HS-5 (cell line): ENCODE results near the gene OPRD1.
"Not testable (repeated sequence)": the region's sequence is repeated elsewhere in the genome, so short reads cannot be mapped to it uniquely, and the experiment has no call there.

ENCODE experiments used
- DNase-seq: peaks from one replicate; pipeline ENCODE4 v3.0.0-alpha.2; 2012; ENCODE audit warnings: low read depth

Gene OPRD1

DNA sequence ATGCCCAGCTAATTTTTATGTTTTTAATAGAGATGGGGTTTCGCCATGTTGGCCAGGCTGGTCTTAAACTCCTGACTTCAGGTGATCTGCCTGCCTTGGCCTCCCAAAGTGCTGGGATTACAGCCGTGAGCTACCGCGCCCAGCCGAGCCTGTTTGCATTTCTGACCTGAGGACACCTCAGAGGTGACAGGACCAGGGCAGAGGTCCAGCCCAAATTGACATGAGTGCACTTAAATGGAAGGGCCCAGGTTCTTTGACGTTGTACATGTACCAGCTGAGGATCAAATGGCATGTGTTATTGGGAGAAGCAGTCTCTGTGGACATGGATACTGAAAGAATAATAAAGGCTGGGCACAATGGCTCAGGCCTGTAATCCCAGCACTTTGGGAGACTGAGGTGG lies 35.2 kb downstream of the OPRD1 start:
- not testable (repeated sequence) for DNase-seq

DNA sequence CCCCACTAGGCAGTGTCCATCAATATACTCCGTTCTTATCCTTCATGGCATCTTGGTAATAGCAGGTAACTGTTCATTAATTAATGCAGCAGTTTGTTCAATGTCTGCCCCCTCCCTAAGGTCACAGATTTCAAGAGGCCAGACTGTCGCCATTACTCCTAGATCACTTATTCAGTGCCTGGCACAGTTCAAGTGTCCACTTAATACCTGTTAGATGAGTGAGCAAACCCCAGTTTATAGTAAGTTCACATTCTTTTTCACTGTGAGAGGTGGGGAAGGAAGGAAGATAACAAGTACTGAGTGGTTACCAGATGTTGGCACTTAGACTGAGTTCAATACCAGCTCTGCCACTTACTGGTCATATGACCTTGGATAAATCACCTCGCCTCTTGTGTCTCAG lies 36.4 kb downstream of the OPRD1 start:
- no peak for DNase-seq

DNA sequence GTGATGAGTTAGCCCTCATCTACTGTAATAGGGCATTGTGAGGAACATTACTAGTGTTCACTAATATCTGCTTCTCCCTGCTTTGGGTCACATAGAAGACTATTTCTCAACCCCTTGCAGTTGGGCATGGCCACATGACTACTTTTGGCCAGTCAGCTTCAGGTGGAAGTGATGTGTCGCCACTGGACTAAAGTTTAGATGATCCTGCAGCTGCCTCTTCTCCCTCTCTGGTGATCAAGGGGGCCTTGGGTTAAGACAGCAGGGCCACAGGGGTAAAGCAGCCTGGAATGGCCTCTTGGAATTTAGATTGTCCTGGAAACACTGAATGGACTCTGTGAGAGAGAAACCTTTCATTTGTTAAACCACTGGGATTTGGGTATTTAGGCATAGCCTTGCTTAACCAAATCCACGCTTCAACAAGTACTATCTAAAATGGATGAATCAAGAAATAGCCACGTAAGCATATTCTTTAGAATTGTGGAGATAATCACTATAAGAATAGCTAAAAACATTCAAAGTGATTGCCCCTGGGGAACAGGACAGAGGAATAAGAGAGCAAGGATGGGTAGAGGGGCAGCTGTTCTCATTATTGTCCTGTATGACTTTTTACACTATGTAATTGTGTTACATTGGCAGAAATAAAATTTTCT lies 41.2 kb downstream of the OPRD1 start:
- no peak for DNase-seq

DNA sequence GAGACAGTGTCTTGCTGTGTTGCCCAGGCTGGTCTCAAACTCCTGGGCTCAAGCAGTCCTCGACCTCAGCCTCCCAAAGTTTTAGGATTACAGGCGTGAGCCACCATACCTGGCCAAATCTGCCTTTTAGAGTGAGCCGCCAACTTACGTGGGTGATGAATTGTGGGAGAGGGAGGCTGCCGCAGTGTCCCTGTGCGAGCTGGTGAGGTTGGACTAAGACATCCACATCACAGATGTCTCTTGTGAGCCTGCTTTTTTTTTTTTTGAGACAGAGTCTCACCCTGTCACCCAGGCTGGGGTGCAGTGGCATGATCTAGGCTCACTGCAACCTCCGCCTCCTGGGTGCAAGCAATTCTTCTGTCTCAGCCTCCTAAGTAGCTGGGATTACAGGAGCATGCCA lies 42.4 kb downstream of the OPRD1 start:
- not testable (repeated sequence) for DNase-seq

DNA sequence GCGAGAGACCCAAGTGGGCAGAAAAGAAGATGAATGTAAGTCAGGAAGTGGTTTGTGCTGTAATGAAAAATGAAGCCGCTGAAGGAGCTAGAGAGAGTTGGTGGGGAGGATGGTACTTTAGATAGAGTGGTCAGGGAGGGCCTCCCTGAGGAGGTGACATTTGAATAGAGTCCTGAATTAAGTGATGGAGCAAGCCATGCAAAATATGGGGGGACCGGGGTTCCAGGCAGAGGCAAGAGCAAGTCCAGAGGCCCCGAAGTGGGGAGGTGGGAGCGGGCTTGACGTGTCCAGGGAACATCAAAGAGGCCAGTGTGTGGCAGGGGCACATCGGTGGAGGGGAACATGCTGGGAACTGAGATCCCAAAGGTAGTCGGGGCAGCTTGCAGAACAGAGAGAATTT lies 43.1 kb downstream of the OPRD1 start:
- DNase-seq = no peak

DNA sequence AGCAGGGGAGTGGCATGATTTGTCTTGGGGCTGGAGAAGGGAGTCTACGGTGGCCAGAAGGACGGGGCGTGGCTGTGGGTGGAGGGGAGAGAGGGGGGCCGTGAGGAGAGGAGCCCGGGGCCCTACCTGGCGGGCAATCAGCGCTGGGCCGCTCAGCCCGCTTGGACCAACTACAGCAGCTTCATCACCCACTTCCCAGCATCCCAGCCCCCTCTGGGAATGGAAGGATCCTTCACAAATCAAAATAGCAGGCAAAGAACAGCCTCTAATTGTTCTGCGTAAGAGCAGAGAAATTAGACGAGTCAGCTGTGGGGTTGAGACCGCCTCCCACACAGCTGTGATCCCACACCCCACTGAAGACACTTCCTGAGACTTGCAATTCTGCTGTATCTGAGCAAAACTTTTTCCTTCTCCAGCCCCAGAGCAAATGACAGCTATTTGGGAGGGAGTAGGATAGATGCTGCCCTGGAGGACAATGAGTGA lies 43.5 kb downstream of the OPRD1 start:
- DNase-seq = no peak

DNA sequence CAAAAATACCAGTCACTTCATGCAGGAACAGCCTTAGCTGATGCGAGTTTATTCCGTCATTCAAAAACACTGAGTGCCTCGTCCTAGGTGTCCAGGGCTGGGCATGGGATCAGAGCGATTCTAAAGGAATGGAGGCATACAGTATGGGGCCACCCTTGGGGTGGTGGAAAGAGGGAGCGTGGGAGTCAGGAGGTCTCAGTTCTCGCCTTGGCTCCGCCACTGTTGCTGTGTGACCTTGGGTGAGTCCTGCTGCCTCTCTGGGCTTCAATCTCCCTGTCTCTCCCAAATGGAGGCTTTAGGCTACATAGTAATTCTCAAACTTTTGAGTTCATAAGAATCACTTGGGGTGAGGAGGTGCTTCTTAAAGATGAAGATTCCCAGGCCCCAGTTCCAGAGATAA lies 44.0 kb downstream of the OPRD1 start:
- no peak for DNase-seq

DNA sequence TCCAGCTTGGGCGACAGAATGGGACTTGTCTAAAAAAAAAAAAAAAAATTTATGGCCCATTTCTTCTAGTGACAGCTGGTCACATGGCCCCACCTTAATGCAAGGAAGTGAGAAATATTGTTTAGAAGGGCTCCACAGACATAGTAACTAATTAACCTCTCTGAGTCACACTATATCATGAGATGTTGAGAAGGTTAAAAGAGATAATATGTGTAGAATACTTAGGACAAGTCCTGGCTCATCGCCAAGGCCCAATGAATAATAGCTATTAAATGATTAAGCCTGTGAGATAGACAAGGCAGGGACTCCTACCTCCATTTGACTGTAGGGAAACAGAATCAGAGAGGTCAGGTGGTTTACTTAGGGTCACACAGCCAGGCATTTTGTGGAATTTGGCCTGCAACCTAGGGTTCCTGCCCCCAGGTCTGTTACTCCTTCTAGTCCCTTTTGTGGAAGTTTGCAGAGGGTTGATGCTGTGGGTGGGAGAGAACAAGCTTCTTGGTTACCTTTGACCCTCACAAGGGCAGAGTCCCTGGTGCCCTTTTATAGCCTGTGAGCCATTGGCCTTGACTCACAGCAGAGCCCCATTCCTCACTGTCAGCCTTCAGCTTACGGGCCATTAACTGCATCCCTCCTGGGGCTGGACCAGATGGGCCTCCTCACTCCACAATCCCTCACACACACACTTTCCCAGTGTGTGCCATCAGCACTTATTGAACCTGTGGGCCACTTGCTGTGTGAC lies 48.5 kb downstream of the OPRD1 start:
- DNase-seq = no peak

DNA sequence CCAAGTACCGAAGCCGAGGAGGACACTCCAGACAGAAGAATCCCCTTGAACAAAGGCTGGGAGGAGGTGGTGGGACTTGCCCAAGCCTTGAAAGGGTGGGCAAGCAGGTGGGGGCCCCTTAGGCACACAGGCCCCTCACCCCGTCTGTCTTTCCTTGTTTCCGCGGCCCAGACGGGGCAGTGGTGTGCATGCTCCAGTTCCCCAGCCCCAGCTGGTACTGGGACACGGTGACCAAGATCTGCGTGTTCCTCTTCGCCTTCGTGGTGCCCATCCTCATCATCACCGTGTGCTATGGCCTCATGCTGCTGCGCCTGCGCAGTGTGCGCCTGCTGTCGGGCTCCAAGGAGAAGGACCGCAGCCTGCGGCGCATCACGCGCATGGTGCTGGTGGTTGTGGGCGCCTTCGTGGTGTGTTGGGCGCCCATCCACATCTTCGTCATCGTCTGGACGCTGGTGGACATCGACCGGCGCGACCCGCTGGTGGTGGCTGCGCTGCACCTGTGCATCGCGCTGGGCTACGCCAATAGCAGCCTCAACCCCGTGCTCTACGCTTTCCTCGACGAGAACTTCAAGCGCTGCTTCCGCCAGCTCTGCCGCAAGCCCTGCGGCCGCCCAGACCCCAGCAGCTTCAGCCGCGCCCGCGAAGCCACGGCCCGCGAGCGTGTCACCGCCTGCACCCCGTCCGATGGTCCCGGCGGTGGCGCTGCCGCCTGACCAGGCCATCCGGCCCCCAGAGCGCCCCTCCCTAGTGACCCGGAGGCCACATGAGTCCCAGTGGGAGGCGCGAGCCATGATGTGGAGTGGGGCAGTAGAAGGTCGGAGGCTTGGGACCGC lies 50.8 kb downstream of the OPRD1 start:
- no peak for DNase-seq

DNA sequence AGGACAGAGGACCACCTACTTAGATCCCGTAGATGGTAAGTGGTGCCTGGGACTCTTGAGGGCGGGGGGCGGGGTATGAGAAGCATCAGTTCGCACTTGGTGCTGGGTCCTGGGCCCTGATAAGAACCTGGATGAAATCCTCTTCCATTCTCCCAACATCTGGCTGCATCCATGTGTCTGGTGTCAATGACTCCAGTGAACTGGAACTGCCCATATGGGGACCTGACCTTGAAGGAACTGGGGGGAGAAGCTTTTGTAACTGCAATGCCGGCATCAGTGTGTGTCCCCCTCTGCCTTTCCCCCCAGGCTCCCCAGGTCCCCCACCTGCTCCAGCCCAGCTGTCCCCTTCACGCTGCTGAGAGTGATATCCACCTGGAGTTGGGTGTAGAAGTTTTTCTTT lies 52.7 kb downstream of the OPRD1 start:
- no peak for DNase-seq

DNA sequence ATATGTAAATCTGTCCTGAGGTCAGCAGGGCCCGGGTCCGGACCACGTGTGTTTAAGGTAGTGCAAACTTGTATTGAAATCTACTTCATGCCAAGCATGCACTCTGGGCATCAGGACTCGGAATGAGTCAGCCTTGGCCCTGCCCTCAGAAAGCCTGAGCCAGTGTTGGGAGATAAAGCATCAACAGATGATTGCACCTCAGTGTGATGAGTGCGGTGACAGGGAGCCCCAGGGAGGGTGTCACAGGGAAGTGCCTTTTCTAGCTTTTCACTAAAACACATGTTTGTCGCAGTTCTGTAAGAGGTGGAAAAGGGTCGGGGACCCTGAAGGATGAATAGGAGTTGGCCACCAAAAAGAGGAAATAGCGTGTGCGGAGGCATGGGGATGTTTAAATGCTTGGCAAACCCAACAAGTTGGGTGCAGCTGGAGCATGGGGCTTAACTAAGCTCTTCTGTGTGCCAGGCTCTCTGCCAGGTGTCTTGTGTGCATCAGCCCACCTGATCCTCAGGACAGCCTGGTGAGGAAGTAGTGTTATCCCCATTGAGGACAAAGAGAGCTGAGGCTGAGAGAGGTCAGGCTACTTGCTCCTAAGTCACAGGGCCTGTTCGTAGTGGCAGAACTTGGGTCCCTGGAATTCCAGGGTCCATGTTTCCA lies 54.2 kb downstream of the OPRD1 start:
- DNase-seq = no peak

DNA sequence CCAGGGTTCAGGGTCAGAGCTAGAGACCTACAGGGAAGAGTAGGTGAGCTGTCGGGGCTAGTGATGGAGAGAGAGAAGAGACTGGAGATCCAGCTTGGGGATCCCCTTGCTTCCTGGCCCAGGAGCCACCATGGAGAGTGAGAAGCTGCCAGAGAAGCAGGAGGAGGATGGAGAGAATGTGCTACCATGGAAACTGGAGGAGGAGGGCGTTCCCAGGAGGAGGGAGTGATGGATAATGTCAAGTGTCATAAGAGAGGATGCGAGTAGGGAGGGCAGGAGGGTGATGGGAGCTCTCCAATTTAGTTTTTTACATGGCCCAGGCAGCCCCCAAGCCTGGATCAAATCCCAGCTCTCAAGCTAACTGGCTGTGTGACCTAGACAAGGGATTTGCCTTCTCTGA lies 55.9 kb downstream of the OPRD1 start:
- no peak for DNase-seq

DNA sequence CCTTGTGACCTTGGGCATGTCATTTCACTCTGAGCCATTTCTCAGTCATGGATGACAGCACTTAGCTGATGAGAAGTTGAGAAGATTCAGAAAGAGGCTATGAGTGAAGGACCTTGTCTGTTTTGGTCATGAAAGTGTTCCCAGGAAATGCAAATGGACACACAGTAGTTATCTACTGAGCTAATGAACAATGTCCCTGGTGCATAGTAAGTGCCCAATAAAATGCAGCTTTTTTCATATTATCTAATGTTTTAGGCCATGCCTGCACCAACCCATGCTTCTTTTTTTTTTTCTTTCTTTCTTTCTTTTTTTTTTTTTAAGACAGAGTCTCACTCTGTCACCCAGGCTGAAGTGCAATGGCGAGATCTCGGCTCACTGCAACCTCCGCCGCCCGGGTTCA lies 58.0 kb downstream of the OPRD1 start:
- no peak for DNase-seq

DNA sequence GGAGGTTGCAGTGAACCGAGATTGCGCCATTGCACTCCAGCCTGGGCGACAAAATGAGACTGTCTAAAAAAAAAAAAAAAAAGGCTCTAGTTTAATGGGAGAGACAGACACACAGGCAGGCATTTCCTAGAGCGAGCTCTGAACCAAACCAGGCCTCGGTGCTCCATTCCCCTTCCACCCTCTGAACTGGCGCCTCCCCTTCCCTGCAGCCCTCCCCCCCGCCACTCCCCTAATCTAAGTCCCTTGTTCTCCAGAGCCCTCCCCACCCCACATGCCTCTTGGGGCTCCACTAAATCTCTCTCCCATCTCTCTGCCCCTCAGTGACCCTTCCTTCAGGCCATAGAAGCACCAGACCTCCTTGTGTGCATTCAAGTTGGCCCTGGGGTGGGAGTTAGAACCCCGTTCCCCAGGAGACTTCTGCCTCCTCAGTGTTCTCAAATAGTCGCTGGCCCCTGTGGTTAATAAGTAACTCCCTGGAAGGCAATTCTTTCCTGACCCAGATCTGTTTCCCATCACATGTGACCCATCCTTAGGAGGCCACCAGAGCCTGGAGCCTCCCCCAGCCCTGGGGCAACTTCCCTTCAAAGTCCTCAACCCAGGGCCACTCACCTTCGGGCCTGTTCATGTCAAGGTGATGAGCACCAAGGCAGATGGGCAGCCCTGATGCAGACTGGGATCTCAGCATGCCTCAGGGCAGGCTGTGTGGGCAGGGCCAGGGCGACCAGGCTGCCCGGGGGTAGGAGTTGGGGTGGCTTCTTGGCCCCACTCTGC lies 59.8 kb downstream of the OPRD1 start:
- no peak for DNase-seq

DNA sequence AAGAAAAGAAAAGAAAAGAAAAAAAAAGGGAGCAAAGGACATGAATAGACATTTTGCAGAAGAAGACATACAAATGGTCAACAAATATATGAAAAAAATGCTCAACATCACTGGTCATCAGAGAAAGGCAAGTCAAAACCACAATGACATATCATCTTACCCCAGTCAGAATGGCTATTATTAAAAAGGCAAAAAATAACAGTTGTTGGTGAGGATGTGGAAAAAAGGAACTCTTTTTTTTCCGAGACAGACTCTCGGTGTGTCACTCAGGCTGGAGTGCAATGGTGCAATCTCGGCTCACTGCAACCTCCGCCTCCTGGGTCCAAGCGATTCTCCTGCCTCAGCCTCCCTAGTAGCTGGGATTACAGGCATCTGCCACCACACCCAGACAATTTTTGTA lies 63.2 kb downstream of the OPRD1 start:
- DNase-seq = not testable (repeated sequence)

DNA sequence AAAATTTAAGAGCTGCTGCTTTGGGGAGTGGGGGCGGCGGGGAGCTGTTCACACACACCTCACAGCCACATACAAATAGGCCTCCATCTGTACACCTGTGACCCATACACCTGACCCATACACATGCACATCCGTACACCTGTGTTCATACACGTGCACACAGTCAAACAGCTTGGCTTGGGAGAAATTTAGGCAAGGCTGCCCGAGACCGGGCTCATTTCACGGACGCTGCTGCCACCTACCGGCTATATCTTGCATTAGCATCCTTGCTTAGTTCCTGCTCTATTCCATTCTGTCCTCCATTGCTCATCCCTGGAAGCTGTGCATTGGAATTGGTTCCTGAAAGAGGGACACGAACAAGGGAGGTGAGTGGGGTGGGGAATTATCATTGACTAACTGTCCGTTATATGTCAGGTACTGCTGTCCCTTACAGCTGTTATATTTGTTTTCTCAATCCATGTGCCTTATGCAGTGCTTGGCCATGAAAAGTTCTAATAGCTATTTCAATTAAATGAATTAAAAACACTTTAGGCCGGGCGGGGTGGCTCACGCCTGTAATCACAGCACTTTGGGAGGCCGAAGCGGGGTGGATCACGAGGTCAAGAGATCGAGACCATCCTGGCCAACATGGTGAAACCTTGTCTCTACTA lies 65.3 kb downstream of the OPRD1 start:
- peak; percentile 56 for DNase-seq

DNA sequence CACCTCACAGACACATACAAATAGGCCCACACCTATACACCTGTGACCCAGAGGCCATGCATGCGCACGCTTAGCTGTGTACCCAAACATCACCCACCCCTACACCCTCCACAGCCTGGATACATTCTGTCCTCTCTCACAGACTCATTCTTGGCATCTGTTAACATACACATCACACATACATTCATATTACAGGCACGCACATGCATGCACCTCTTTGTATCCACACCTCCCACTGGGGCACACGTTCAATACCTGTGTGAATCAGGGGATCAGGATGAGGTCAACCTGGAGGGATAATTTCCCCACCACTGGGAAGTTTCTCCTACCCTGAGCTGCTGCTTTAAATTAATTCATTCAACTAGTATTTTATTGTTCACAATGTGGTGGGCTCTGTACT lies 66.8 kb downstream of the OPRD1 start:
- no peak for DNase-seq

DNA sequence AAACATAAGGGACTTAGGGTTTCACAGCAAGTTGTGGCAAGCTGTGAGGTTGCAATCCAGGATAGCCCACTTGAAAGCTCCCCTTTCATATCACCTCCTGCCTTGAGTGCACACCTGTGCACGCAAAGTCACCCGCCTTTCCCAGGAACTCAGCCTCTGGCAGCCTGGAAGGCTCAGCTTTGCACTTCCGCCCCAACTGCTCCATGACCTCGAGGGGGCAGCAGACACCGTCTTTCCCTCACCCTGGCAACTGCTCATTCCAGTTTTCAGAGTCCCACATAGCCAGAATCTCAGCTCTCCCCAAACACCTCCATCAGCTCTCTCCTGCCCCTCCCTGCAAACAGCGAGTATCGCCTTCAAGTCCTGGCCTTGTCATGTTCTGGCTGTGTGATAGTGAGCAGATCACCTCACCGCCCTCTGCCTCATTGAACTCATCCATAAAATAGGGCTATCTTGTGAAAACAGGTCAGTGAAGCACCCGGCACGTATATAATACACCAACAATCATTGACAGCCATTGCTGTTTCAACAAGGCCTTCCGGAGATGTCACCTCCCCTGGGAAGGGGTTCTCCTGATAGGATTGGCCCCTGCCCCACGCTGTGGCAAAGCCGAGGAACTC lies 70.1 kb downstream of the OPRD1 start:
- peak; percentile 68 for DNase-seq

DNA sequence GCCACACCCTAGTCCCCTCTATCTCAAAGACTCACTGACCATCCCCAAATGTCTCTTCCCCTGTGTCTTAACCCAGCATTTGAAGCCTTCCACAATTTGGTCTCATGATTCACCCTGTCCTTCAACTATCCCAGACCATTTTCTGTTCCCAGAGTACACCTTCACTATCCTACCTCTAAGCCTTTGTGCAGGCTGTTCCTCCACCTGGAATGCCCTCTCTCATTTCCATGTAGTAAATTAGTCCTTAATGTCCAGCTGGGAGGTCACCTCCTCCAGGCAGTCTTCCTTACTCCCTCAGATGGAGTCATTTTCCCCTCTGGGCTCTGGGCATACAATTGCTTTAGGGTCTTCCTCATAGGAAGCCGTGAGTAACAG lies 71.3 kb downstream of the OPRD1 start:
- DNase-seq = no peak

DNA sequence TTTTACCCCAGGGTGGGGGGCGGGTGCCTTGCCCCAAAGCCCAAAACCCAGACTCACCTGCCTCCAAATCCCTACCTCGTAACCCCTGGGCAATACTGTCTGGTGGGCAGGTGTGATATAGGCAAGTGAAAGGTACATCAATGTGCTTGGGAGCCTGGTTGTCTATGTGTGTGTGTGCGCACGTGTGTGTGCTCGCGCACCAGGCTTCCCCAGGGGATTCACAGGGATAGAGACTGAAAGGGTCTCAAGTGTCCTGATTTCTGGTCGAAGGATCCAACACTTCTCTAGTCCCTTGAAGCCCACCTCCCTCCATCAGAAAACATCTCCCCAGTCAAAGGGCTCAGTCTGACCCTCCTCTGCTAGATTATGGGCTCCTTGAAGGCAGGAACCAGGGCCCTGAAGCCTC lies 73.5 kb downstream of the OPRD1 start:
- no peak for DNase-seq
